ENCODE results near the gene NCOR1. TPM values are rescaled to one million over a fixed set of nuclear protein-coding genes. Genes with fewer than 3 reads are reported as not detected.

Gene NCOR1
- total RNA-seq, 1 experiment from 2014 or later = 124 TPM

DNA sequence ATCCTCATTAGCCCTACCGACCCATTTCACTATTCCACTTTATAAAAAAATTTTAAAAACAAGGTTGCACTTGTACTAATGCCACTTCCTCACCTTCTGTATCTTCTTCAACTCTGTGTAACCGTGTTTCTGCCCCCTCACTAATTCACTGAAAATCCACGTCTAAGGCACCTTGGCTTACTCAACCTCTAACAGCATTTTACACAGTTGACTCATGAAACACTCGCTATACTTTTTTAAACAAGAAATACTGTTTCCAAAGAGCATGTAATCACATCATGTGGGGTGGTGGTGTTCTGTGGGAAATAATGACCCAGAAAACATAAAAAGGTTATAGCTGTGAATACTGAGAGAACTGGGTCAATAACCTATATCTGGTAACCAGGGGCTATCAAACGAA, 79.9 kb downstream of the NCOR1 start:
- POLR2A ChIA-PET = no interaction called here
- Mint-ChIP-seq H3K4me1 (no peaks in the 10 kb centered on the region), H3K27ac (no peak overlapping the region), H3K9me3 (no peaks in the 10 kb centered on the region), H3K4me3 (no peak overlapping the region), H3K36me3 (peaks cover 20% of the 10 kb centered on the region), H3K27me3 (ENCODE audit: low read depth) (no peaks in the 10 kb centered on the region)
- ATAC-seq = no peak
- TF ChIP-seq, protein P1, sequence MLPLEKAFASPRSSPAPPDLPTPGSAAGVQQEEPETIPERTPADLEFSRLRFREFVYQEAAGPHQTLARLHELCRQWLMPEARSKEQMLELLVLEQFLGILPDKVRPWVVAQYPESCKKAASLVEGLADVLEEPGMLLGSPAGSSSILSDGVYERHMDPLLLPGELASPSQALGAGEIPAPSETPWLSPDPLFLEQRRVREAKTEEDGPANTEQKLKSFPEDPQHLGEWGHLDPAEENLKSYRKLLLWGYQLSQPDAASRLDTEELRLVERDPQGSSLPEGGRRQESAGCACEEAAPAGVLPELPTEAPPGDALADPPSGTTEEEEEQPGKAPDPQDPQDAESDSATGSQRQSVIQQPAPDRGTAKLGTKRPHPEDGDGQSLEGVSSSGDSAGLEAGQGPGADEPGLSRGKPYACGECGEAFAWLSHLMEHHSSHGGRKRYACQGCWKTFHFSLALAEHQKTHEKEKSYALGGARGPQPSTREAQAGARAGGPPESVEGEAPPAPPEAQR (CRISPR knock-in tag; IDR thresholded peaks at IDR 0.05) = no peak
- TF ChIP-seq, protein P2, sequence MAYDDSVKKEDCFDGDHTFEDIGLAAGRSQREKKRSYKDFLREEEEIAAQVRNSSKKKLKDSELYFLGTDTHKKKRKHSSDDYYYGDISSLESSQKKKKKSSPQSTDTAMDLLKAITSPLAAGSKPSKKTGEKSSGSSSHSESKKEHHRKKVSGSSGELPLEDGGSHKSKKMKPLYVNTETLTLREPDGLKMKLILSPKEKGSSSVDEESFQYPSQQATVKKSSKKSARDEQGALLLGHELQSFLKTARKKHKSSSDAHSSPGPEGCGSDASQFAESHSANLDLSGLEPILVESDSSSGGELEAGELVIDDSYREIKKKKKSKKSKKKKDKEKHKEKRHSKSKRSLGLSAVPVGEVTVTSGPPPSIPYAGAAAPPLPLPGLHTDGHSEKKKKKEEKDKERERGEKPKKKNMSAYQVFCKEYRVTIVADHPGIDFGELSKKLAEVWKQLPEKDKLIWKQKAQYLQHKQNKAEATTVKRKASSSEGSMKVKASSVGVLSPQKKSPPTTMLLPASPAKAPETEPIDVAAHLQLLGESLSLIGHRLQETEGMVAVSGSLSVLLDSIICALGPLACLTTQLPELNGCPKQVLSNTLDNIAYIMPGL (CRISPR knock-in tag; IDR thresholded peaks at IDR 0.05) = no peak
- TF ChIP-seq HMGA2 (CRISPR knock-in tag; IDR thresholded peaks at IDR 0.05) (no peak), TCF7 (CRISPR knock-in tag; IDR thresholded peaks at IDR 0.05; ENCODE audit: low read depth) (no peak), ZNF317 (CRISPR knock-in tag; IDR thresholded peaks at IDR 0.05; ENCODE audit: borderline replicate concordance, low read depth) (no peak), KAT7 (CRISPR knock-in tag; IDR thresholded peaks at IDR 0.05; ENCODE audit: borderline replicate concordance) (no peak), ESRRA (CRISPR knock-in tag; IDR thresholded peaks at IDR 0.05; ENCODE audit: borderline replicate concordance) (no peak), OVOL2 (CRISPR knock-in tag; IDR thresholded peaks at IDR 0.05; ENCODE audit: borderline replicate concordance) (no peak), SOX15 (CRISPR knock-in tag; IDR thresholded peaks at IDR 0.05) (no peak), NR3C1 (CRISPR knock-in tag; conservative IDR thresholded peaks at IDR 0.05; ENCODE audit: low read depth) (no peak), MXD4 (CRISPR knock-in tag; IDR thresholded peaks at IDR 0.05; ENCODE audit: borderline replicate concordance) (no peak)
- TF ChIP-seq, protein P3, sequence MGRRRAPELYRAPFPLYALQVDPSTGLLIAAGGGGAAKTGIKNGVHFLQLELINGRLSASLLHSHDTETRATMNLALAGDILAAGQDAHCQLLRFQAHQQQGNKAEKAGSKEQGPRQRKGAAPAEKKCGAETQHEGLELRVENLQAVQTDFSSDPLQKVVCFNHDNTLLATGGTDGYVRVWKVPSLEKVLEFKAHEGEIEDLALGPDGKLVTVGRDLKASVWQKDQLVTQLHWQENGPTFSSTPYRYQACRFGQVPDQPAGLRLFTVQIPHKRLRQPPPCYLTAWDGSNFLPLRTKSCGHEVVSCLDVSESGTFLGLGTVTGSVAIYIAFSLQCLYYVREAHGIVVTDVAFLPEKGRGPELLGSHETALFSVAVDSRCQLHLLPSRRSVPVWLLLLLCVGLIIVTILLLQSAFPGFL (CRISPR knock-in tag; IDR thresholded peaks at IDR 0.05; ENCODE audit: borderline replicate concordance) = no peak
- TF ChIP-seq, protein P4, sequence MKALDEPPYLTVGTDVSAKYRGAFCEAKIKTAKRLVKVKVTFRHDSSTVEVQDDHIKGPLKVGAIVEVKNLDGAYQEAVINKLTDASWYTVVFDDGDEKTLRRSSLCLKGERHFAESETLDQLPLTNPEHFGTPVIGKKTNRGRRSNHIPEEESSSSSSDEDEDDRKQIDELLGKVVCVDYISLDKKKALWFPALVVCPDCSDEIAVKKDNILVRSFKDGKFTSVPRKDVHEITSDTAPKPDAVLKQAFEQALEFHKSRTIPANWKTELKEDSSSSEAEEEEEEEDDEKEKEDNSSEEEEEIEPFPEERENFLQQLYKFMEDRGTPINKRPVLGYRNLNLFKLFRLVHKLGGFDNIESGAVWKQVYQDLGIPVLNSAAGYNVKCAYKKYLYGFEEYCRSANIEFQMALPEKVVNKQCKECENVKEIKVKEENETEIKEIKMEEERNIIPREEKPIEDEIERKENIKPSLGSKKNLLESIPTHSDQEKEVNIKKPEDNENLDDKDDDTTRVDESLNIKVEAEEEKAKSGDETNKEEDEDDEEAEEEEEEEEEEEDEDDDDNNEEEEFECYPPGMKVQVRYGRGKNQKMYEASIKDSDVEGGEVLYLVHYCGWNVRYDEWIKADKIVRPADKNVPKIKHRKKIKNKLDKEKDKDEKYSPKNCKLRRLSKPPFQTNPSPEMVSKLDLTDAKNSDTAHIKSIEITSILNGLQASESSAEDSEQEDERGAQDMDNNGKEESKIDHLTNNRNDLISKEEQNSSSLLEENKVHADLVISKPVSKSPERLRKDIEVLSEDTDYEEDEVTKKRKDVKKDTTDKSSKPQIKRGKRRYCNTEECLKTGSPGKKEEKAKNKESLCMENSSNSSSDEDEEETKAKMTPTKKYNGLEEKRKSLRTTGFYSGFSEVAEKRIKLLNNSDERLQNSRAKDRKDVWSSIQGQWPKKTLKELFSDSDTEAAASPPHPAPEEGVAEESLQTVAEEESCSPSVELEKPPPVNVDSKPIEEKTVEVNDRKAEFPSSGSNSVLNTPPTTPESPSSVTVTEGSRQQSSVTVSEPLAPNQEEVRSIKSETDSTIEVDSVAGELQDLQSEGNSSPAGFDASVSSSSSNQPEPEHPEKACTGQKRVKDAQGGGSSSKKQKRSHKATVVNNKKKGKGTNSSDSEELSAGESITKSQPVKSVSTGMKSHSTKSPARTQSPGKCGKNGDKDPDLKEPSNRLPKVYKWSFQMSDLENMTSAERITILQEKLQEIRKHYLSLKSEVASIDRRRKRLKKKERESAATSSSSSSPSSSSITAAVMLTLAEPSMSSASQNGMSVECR (CRISPR knock-in tag; IDR thresholded peaks at IDR 0.05; ENCODE audit: borderline replicate concordance) = no peak
- TF ChIP-seq, protein P5, sequence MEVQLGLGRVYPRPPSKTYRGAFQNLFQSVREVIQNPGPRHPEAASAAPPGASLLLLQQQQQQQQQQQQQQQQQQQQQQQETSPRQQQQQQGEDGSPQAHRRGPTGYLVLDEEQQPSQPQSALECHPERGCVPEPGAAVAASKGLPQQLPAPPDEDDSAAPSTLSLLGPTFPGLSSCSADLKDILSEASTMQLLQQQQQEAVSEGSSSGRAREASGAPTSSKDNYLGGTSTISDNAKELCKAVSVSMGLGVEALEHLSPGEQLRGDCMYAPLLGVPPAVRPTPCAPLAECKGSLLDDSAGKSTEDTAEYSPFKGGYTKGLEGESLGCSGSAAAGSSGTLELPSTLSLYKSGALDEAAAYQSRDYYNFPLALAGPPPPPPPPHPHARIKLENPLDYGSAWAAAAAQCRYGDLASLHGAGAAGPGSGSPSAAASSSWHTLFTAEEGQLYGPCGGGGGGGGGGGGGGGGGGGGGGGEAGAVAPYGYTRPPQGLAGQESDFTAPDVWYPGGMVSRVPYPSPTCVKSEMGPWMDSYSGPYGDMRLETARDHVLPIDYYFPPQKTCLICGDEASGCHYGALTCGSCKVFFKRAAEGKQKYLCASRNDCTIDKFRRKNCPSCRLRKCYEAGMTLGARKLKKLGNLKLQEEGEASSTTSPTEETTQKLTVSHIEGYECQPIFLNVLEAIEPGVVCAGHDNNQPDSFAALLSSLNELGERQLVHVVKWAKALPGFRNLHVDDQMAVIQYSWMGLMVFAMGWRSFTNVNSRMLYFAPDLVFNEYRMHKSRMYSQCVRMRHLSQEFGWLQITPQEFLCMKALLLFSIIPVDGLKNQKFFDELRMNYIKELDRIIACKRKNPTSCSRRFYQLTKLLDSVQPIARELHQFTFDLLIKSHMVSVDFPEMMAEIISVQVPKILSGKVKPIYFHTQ (CRISPR knock-in tag; IDR thresholded peaks at IDR 0.05) = no peak
- CTCF ChIA-PET = no interaction called here
- DNase-seq (ENCODE audit: low spot score) = no peak

All from WTC11 (cell line).